ENCODE data around the gene ADAMTSL2. TPM values are rescaled to one million over a fixed set of nuclear protein-coding genes. Genes with fewer than 3 reads are reported as not detected.

Gene ADAMTSL2
- total and polyA plus RNA-seq, 8 donors: 1.3 to 20.6 (median 2.6) TPM; not detected in 2

GRCh38 chr9:133506653-133507038 is 27.9 kb upstream of the ADAMTSL2 start:
- Histone ChIP-seq H3K4me1 (peaks cover 22 to 29% (median 28%) of the 10 kb centered on the region in 4 donors), H3K27ac (peak overlapping the region in 2 of 5 donors; percentile 20 to 28)

GRCh38 chr9:133507246-133507965 is 27.1 kb upstream of the ADAMTSL2 start:
- Histone ChIP-seq H3K27me3 (peaks cover 0 to 25% (median 0%) of the 10 kb centered on the region in 3 donors), H3K27ac (peak overlapping the region in 1 of 5 donors; percentile 28), H3K36me3 (no peaks in the 10 kb centered on the region), H3K9me3 (peaks cover 0 to 5% (median 2%) of the 10 kb centered on the region in 4 donors), H3K4me1 (peaks cover 22 to 29% (median 28%) of the 10 kb centered on the region in 4 donors), H3K4me3 (no peak overlapping the region)
- WGBS, 5 donors: 92 to 94% (median 94%) methylated on average over 18 to 24 of the region's 24 CpGs
- intact Hi-C loops (cut with DNase I; ENCODE audit: low total_unique reads): no loop called here
- no peak for TF ChIP-seq CTCF (IDR thresholded peaks at IDR 0.05)
- TF ChIP-seq EP300 (IDR thresholded peaks at IDR 0.05): no peak
- no peak for TF ChIP-seq POLR2AphosphoS5 (IDR thresholded peaks at IDR 0.05)
- no peak for TF ChIP-seq POLR2A (IDR thresholded peaks at IDR 0.05)
- DNase-seq: no peak

More at GRCh38 chr9:133506653-133507038, 27.9 kb upstream of the ADAMTSL2 start:
- Histone ChIP-seq H3K9me3 (peaks cover under 1 to 13% (median 9%) of the 10 kb centered on the region in 4 donors), H3K4me3 (no peak overlapping the region), H3K36me3 (no peaks in the 10 kb centered on the region), H3K27me3 (peaks cover 0 to 25% (median 0%) of the 10 kb centered on the region in 3 donors)
- peak; percentile 62 to 65 for DNase-seq
- 23 to 50% (median 38%) methylated on average over 16 to 18 of the region's 18 CpGs for WGBS, 5 donors
- intact Hi-C loops (cut with DNase I; ENCODE audit: low total_unique reads): no loop called here
- TF ChIP-seq POLR2AphosphoS5 (IDR thresholded peaks at IDR 0.05): peak in 1 of 3 donors; percentile 39
- TF ChIP-seq POLR2A (IDR thresholded peaks at IDR 0.05): no peak

DNA sequence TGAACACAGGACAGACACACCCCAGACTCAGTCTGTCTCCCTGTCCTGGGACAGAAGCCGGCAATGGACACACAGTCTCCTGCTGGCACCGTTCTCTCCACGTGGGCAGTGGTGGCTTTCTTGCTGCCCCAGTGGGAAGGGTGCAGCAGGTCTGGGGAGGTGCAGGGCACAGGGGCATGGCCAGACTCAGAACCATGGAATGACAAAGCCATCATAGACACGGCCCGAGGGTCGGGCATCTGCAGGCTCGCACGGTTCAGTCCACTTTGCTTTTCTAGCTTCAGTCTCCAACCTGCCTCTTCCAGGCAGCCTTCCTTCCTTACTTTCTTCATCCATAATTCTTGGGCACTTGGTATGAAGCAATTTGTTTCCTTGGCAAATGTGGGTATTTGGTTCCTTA is 26.5 kb upstream of the ADAMTSL2 start:
- Histone ChIP-seq H3K27me3 (peaks cover 0 to 25% (median 0%) of the 10 kb centered on the region in 3 donors), H3K9me3 (no peaks in the 10 kb centered on the region), H3K4me3 (no peak overlapping the region), H3K4me1 (peaks cover 22 to 34% (median 30%) of the 10 kb centered on the region in 4 donors), H3K36me3 (no peaks in the 10 kb centered on the region), H3K27ac (no peak overlapping the region)
- TF ChIP-seq CTCF (IDR thresholded peaks at IDR 0.05) (no peak), EP300 (IDR thresholded peaks at IDR 0.05) (no peak), POLR2A (IDR thresholded peaks at IDR 0.05) (no peak), POLR2AphosphoS5 (IDR thresholded peaks at IDR 0.05) (no peak)
- WGBS, 5 donors: 89 to 97% (median 93%) methylated on average over 8 of the region's 8 CpGs
- no peak for DNase-seq
- intact Hi-C loops (cut with DNase I; ENCODE audit: low total_unique reads): no loop called here

DNA sequence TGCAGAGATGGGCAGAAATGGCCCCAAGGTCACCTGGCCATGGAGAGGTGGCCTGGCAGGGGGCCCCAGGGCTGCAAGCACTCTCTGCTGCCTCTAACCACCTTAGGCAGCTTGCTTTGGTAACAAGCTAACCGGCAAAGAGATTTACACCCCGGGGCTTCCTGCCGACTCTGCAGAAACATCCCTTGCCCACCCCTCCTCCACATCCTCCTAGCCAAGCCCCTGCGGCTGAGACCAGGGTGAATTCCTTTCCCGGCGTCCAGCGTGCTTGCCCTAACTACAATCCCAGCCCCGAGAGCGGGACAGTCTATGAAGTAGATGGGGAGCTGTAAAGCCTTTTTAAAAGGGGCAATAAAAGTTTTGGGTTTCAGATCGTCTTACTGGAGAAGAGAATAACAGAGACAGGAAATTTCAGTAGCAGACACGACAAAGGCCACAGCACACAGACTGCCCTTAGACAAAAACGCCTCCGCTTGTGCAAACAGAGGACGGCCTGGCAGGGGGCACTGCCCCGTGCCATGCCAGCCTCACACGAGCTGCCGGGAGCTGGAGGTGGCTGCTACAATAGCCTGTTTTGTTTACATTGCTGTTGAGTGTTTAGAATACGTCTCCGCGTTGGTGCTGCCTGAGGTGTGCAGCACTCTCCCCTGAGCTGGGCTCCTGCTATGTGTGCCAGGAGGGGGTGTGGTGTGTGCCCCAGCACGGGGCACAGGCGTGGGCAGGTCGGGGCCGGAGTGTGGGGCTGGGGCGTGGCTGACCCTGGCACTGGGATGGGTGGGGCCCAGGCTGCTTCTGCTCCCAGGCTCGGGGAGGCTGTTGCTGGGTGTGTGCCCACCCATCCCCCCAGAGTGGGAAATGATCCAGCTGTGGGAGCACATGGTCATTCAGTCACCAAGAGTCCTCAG is 25.1 kb upstream of the ADAMTSL2 start:
- peak overlapping the region in 1 of 4 donors; percentile 15 for H3K4me3 ChIP-seq
- peak overlapping the region in 2 of 5 donors; percentile 7 to 42 for H3K27ac ChIP-seq
- 2 to 7% (median 5%) methylated on average over 21 to 26 of the region's 26 CpGs for WGBS, 5 donors

More for the DNA sequence above, 25.1 kb upstream of the ADAMTSL2 start:
- peak; percentile 65 to 68 for DNase-seq
- TF ChIP-seq POLR2A (IDR thresholded peaks at IDR 0.05) (no peak), POLR2AphosphoS5 (IDR thresholded peaks at IDR 0.05) (no peak), EP300 (IDR thresholded peaks at IDR 0.05) (no peak), CTCF (IDR thresholded peaks at IDR 0.05) (no peak)
- Histone ChIP-seq H3K27me3 (peaks cover 0 to 26% (median 0%) of the 10 kb centered on the region in 3 donors), H3K9me3 (no peaks in the 10 kb centered on the region), H3K36me3 (no peaks in the 10 kb centered on the region), H3K4me1 (peaks cover 22 to 40% (median 40%) of the 10 kb centered on the region in 4 donors)
- intact Hi-C loops (cut with DNase I; ENCODE audit: low total_unique reads): no loop called here
